ENCODE results near the gene PHACTR1.

DNA sequence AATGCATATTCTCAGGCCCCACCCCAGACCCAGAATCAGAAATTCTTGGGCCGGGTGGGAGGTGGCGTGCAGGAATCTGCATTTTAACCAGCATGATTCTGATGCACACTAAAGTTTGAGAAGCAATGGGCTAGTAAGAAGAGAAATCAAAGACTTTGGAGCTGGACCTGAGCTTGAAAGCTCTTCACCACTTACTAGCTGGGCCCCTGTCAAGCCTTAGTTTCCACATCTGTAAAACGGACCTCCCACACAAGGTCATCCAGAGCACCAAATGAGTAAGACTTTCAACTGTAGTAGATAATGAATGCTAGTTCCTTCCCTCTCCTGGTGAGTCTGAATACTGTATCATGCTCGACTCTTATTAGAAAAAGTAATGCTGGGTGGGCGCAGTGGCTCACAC, 524.8 kb downstream of the PHACTR1 start:
- TF ChIP-seq, protein P1, sequence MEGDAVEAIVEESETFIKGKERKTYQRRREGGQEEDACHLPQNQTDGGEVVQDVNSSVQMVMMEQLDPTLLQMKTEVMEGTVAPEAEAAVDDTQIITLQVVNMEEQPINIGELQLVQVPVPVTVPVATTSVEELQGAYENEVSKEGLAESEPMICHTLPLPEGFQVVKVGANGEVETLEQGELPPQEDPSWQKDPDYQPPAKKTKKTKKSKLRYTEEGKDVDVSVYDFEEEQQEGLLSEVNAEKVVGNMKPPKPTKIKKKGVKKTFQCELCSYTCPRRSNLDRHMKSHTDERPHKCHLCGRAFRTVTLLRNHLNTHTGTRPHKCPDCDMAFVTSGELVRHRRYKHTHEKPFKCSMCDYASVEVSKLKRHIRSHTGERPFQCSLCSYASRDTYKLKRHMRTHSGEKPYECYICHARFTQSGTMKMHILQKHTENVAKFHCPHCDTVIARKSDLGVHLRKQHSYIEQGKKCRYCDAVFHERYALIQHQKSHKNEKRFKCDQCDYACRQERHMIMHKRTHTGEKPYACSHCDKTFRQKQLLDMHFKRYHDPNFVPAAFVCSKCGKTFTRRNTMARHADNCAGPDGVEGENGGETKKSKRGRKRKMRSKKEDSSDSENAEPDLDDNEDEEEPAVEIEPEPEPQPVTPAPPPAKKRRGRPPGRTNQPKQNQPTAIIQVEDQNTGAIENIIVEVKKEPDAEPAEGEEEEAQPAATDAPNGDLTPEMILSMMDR (IDR thresholded peaks at IDR 0.05), result no peak
- TF ChIP-seq EP300 (IDR thresholded peaks at IDR 0.05) (no peak), POLR2AphosphoS5 (IDR thresholded peaks at IDR 0.05) (no peak)

Measured in stomach (tissue), 4 donors.